GM15510 (cell line): ENCODE results near the gene AP3D1.

Experiments used
- POLR2A ChIP-seq: IDR thresholded peaks from 3 replicates; pipeline ENCODE4 v1.6.1; 2011; ENCODE audit warnings: borderline replicate concordance; ENCODE audit not compliant: insufficient read length; ENCODE audit errors: extremely low read depth

Gene AP3D1

DNA sequence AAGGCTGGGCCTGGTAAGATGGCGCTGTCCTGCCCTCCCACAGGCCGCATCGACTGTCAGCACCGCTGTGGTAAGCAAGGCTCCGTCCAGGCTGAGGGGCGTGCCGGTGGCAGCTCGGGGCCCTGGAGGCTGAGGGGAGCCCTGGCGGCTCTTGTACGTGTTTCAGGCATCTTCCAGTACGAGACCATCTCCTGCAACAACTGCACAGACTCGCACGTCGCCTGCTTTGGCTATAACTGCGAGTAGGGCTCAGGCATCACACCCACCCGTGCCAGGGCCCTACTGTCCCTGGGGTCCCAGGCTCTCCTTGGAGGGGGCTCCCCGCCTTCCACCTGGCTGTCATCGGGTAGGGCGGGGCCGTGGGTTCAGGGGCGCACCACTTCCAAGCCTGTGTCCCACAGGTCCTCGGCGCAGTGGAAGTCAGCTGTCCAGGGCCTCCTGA, 53.5 kb downstream of the AP3D1 start:
- no peak for TF ChIP-seq POLR2A

DNA sequence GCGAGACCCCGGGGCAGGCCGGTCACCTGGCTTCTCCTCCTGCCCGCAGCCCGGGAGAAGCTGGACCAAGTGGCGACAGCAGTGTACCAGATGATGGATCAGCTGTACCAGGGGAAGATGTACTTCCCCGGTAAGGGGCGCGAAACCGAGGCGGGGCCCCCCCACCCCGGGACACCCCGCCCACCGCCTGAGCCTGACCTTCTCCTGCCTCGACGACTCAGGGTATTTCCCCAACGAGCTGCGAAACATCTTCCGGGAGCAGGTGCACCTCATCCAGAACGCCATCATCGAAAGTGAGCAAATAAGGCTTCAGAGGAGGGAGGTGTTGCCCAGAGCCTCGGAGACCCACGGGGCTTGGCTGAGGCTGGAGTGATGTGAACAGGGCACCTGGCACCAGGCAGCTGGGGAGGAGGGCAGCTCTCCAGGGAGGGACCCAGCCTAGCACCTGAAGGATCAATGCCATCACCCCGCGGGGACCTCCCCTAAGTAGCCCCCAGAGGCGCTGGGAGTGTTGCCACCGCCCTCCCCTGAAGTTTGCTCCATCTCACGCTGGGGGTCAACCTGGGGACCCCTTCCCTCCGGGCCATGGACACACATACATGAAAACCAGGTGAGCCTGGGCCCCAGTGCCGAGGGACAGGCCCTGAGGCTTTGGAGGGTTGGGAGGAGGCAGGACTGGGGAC, 54.0 kb downstream of the AP3D1 start:
- no peak for TF ChIP-seq POLR2A

DNA sequence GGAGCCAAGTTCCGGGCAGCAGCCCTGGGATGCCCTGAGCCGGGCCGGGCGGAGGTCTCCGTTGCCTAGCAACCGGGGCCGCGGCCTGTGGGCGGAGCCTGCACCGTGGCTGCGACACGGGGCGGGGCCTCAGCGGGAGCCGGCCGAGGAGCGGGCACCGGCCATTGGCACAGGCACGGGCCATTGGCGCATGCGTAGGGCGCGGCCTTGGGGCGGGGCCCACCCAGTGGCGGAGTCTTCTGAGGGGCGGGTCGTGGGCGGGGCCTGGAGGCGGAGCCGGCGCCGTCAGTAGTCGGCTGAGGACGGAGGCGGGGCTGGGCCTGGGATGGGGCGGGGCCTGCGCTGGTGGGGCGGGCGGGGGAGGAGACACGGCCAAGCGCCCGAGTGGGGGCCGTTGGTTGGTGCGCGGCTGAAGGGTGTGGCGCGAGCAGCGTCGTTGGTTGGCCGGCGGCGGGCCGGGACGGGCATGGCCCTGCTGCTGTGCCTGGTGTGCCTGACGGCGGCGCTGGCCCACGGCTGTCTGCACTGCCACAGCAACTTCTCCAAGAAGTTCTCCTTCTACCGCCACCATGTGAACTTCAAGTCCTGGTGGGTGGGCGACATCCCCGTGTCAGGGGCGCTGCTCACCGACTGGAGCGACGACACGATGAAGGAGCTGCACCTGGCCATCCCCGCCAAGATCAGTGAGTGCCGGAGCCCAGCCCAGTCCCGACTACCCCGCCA, 54.7 kb downstream of the AP3D1 start, which contains the start of gene IZUMO4:
TSS of gene IZUMO4 (plus strand) at position 436 of the 723 bp plus-strand sequence. CDS start at position 467, 31 bp downstream.
- TF ChIP-seq POLR2A: peak; percentile 28

DNA sequence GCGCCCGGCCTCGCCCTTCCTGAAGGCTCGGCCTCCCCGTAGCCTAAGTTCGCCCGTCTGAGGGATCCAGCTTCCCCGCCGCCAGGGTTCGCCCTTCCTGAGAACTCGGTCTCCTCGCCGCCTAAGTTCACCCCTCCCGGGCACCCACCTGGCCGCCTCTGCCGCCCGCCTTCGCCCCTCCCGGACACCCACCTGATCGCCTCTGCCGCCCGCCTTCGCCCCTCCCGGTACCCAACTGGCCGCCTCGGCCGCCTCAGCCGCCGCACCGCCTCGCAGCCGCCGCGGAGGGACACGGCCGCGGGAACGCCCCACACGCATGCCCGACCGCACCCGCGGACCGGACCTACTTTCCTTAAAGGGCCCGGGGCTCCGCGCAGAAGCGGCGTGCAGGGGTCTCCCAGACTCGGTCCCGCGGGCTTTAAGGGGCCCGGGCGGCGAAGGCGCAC, 55.3 kb downstream of the AP3D1 start, which contains the start of gene MOB3A:
TSS of gene MOB3A (minus strand) at position 293 of the 446 bp plus-strand sequence. CDS start 17,766 bp downstream, outside the sequence.
- TF ChIP-seq POLR2A: peak; percentile 73

DNA sequence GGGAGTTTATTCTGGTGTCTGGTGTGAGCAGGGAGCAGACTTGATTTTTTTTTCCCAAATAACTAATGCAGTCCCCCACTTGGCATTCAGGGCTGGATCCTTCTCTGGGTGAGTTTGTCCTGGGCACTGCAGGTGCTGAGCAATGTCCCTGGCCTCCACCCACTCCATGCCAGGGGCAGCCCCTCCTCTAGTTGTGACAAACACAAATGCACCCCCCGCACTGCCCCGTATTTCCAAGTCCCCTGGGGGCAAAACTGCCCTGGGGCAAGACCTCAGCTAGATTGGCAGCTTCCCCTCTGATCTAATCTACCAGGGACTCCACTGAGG, 61.7 kb downstream of the AP3D1 start:
- peak; percentile 3 for TF ChIP-seq POLR2A

DNA sequence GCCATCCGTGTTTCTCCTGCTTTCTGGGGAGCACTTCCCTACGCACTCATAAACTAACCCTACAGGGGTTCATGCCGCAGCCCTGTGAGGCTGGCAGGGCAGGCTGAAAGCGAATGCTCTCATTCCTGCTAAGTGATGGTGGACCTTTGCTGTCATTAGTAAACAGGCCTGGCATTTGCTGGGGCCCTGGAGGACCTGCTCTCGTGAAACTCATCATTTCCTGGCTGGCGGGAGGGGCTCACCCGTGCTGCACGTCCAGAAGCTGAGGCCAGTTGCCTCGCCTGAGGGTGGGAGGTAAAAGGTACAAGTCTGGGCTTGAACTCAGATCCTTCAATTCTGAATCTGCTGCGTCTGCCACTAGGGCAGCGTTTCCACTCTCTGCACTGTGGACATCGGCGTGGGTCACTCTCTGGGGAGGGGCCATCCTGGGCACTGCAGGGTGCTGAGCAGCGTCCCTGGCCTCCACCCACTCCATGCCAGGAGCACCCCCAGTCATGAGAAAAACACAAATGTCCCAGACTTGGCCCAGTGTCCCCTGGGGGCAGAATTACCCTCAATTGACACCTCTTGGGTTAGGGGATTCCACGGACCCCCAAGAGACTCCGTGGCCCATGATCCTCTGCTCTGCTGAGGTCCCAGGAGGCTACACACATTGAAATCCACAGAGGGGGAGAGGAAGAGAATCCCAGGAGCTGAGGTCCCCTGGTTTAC, 62.2 kb downstream of the AP3D1 start:
- peak; percentile 42 for TF ChIP-seq POLR2A

DNA sequence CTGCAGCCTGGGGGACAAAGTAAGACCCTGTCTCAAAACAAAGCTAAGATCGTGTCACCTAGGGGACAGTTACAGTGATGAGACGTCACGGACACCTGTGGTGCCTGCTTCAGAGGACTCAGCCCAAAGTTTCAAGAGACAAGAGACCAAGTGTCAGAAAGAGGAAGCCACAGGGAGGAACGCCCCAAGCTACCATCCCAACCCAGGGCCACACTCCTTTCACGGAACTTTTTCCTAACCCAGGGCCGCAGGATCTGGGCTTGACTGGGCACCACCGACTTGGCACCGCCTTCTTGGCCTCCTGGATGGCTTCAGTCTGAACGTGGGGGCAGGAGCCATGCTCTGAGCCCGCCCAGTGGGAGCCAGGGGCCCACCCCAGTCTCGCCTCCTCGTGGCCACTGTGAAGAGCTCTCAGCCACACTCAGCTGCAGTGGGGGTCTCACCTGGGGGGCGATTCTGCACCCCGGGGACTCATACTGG, 63.7 kb downstream of the AP3D1 start:
- TF ChIP-seq POLR2A: peak; percentile 43

DNA sequence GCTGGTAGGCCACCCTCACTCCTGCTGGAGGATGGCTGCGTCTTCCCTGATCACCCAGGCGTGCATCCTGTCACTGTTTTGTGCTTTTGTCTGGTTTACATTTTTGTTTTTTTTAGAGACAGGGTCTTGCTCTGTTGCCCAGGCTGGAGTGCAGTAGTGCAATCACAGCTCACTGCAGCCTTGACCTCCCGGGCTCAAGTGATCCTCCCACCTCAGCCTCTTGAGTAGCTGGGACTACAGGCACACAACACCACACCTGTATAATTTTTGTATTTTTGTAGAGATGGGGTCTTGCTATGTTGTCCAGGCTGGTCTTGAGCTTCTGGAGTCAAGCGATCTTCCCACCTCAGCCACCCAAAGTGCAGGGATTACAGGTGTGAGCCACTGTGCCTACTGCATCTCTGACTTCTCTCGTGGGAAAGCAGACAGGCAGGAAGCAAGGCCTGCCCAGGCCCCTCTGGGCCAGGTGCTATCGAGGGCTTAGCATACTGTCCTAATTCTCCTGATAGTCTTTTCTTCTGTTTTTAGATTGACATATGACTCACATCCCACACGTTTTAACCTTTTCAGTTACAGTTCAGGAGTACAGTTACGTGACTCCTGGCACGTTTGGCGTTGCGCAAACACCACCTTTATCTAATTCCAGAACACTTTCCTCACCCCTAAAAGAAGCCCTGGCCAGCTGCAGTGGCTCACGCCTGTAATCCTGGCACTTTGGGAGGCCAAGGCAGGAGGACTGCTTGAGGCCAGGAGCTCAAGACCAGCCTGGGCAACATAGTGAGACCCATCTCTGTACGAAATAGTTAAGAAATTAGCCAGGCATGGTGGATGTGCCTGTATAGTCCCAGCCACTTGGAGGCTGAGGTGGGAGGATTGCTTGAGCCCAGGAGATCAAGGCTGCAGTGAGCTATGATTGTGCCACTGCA, 64.4 kb downstream of the AP3D1 start:
- peak; percentile 26 for TF ChIP-seq POLR2A

DNA sequence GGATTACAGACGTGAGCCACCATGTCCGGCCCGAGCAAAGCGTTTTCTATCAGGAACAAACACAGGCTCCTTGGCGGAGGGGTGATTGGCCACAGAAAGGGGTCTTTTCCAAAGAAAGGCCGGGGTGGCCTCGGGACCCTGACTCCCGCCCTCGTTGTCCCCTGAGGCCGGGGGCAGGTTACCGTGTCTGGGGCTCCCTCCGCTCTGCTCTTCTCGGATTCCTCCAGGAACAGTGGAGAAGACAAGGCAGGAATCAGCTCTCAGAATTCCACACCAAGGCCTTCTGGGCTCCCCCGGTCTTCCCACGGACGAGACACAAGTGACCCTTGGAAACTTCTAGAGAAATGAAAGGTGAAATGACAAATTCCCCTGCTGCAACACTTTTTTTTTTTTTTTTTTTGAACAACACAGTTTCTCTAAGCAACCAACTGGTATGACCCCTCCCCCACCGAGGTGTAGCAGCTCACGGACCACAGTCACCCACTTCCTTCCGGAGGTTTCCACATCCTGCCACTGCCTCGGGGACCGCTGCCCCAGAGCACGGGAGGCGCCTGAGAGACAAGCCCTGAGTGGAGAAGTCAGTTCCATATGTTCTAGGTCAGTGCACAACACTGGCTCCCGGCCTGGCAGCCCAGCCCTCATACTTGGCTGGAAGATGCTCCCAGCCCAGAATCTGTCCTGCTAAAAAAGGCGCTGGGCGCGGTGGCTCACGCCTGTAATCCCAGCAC, 66.2 kb downstream of the AP3D1 start:
- TF ChIP-seq POLR2A: peak; percentile 88

DNA sequence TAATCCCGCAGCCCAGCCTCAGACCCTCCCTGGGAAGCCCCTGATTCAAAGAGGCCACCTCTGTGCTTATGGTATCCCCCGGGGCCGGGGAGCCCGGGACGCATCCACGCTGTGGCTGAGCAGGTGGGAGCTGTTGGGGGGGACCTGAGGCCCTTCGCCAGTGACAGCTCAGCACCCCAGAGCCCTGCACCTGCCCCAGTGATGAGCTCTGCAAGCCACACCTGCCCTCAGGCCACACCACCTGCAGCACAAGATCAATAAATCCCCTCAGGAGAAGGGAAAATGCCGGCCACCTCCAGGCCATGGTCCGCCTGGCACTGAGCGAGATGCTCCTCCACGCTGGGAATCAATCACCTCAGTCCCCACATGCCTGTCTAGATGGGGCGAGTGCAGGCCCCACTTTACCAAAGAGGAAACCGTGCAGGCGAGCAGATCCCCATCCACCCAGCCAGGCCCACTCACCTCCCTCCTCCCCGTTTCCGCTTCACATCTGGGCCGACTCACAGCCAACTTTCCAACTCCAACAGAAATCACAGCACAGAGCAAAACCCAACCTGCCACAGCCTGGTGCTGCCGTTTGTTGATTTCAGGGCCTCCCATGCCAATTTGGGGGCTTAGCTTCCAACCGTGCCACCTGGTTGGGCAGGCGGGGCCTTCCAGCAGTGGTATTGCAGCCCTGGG, 68.1 kb downstream of the AP3D1 start:
- peak; percentile 62 for TF ChIP-seq POLR2A

DNA sequence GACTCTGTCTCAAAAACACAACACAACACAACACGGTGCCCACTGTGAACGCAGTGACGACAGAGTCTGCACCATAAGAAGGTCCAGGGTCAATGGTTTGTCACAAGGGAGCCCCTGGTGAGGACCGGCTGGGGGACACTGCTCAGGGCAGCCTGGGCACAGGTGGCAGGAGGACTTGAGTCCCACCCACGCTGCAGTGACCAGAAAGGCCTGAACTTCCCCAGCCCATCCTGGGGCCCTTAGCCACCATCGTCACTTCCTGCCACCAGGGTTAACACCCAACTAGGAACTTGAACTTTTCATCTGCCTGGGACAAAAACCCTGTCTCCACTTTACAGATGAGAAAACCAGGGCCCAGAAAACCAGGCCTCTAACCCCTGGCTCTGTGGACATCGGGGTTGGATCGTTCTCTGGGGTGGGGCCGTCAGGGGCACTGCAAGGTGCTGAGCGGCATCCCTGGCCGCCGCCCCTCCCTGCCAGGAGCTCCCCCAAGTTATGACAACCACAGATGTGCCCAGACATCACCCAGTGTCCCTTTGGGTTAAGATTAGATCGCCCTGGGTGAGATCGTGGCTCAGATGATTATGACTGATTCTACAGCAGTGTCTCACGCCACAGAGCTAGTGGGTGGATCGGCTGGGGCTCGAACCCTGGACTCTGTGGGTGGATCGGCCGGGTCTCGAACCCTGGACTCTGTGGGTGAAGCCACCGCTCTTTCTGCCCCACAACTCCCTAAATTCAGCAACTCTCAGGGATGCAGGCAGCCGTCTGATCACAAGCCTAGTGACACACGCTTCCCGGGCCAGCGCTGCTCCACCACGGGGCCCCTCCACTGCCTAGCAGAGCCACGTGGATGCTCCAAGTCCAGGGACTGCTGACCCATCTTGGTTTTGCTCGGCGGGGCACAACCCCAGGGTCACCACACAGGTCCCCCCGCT, 69.2 kb downstream of the AP3D1 start:
- TF ChIP-seq POLR2A: peak; percentile 40
